Prostate gland (tissue), 2 donors: ENCODE data around the gene DCC. TPM values are rescaled to one million over a fixed set of nuclear protein-coding genes. Genes with fewer than 3 reads are reported as not detected.

Experiments used
- DNase-seq: peaks from one replicate; pipeline ENCODE4 v3.0.0-alpha.2; 2019; ENCODE audit warnings: low spot score
- H3K27ac ChIP-seq, 2 donors: fragments of 200-600 bp; sonication (generic); 2 replicates each; pipeline ENCODE4 v1.5.1; 2017 to 2019
- H3K27me3 ChIP-seq: fragments of 200-600 bp; sonication (generic); replicated peaks from 2 replicates; pipeline ENCODE4 v1.5.1; 2019; ENCODE audit not compliant: insufficient read depth
- H3K36me3 ChIP-seq, 2 donors: fragments of 200-600 bp; sonication (generic); 1 replicate in 1 of 2; 2 replicates in 1 of 2; pipeline versions ENCODE4 v1.5.1 to v1.8.1; 2017 to 2019
- H3K4me1 ChIP-seq: fragments of 200-600 bp; sonication (generic); replicated peaks from 2 replicates; pipeline ENCODE4 v1.5.1; 2019
- H3K4me3 ChIP-seq, 2 donors: fragments of 200-600 bp; sonication (generic); 2 replicates each; pipeline ENCODE4 v1.5.1; 2017 to 2019
- H3K9me3 ChIP-seq: fragments of 200-600 bp; sonication (generic); 2 replicates; pipeline ENCODE4 v1.5.1; 2017
- POLR2A ChIP-seq: fragments of 450-650 bp; IDR thresholded peaks from one replicate; pipeline ENCODE4 v1.6.1; 2016; ENCODE audit warnings: antibody characterized with exemption, mild to moderate bottlenecking
- POLR2AphosphoS5 ChIP-seq: sonication (generic); formaldehyde crosslinking; IDR thresholded peaks from one replicate; pipeline ENCODE4 v1.6.1; 2017; ENCODE audit warnings: antibody characterized with exemption
- WGBS: methylation state at CpG from one replicate; pipeline ENCODE4 v1.1.5; 2018; 5-methylcytosine and 5-hydroxymethylcytosine counted together
- intact Hi-C: fragments of 100-400 bp; cut with DNase I; formaldehyde crosslinking; loops from one replicate; pipeline ENCODE4 v1.14.2; 2022
- total RNA-seq, 2 donors: library from RNA; depleted of rRNA; stranded (reverse); fragments of >200 nt; gene quantifications; one replicate each; pipeline ENCODE4 v1.1.0, GENCODE V29; 2016
- TF ChIP-seq, protein P1 (sequence below), 4 experiments: fragments of 200-600 bp in 2 of 4; fragments of 450-650 bp in 2 of 4; sonication (generic) in 2 of 4; IDR thresholded peaks; 1 replicate in 3 of 4; 2 replicates in 1 of 4; pipeline ENCODE4 v1.5.1; 2016 to 2019; ENCODE audit warnings: antibody characterized with exemption in 4 of 4, mild to moderate bottlenecking in 2 of 4, moderate library complexity in 2 of 4

DCC gene
- total RNA-seq, 2 donors from 2014 or later: 0.55 to 3.7 TPM

- intact Hi-C loops: no loop called here
- TF ChIP-seq POLR2AphosphoS5: no peak
- no peak for TF ChIP-seq POLR2A
- TF ChIP-seq, protein P1, sequence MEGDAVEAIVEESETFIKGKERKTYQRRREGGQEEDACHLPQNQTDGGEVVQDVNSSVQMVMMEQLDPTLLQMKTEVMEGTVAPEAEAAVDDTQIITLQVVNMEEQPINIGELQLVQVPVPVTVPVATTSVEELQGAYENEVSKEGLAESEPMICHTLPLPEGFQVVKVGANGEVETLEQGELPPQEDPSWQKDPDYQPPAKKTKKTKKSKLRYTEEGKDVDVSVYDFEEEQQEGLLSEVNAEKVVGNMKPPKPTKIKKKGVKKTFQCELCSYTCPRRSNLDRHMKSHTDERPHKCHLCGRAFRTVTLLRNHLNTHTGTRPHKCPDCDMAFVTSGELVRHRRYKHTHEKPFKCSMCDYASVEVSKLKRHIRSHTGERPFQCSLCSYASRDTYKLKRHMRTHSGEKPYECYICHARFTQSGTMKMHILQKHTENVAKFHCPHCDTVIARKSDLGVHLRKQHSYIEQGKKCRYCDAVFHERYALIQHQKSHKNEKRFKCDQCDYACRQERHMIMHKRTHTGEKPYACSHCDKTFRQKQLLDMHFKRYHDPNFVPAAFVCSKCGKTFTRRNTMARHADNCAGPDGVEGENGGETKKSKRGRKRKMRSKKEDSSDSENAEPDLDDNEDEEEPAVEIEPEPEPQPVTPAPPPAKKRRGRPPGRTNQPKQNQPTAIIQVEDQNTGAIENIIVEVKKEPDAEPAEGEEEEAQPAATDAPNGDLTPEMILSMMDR (IDR thresholded peaks at IDR 0.05): no peak
- Histone ChIP-seq H3K4me3 (no peak overlapping the region), H3K27me3 (no peaks in the 10 kb centered on the region), H3K27ac (no peak overlapping the region), H3K4me1 (no peaks in the 10 kb centered on the region), H3K9me3 (no peaks in the 10 kb centered on the region), H3K36me3 (no peaks in the 10 kb centered on the region)
- 74% methylated on average over 6 of the region's 6 CpGs for WGBS
- no peak for DNase-seq
Measured at GRCh38 chr18:52992041-52992440, 652.0 kb downstream of the DCC start.

DNA sequence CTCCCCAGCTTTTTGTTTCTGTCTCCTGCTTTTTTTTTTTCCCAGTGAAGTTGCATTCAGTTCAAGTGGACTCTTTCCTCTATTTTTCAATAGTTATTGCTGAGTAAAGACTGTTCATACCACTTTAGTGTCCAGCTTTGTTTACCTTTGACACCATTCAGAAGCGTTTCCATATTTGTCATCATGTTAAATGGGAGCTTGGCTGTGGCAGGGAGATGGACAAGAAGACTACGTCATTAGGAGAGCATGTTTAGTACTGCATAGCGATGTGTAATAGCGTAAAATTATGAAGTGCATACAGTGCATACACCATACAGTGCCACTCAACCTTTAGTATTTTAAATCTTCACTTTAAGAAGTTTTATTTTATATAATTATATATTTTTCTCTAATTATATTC, 655.9 kb downstream of the DCC start:
- WGBS: 83% methylated on average over 4 of the region's 4 CpGs
- intact Hi-C loops: no loop called here
- H3K4me1 ChIP-seq: no peaks in the 10 kb centered on the region
- no peaks in the 10 kb centered on the region for H3K9me3 ChIP-seq
- no peak for TF ChIP-seq POLR2AphosphoS5
- TF ChIP-seq, protein P1 (IDR thresholded peaks at IDR 0.05): no peak
- no peak for TF ChIP-seq POLR2A
- H3K27ac ChIP-seq: no peak overlapping the region
- H3K4me3 ChIP-seq: no peak overlapping the region
- no peaks in the 10 kb centered on the region for H3K36me3 ChIP-seq
- no peaks in the 10 kb centered on the region for H3K27me3 ChIP-seq
- DNase-seq: no peak

DNA sequence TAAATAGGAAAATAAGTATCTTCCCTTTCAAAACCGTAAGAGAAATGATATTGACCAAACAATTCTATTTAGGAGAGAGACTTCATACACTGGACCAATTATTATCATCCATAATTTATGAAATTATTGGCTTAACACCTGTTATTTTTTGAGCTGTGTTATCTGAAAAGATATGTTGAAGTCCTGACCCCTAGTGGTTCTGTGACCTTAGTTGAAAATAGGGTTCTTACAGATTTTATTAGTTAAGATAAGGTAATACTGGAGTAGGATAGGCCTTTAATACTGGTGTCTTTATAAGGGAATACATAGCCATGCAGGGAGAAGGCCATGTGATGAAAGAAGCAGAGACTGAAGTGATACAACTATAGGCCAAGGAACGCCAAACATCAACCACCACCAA, 659.6 kb downstream of the DCC start:
- no peaks in the 10 kb centered on the region for H3K9me3 ChIP-seq
- TF ChIP-seq POLR2A: no peak
- no peak for TF ChIP-seq POLR2AphosphoS5
- TF ChIP-seq, protein P1 (IDR thresholded peaks at IDR 0.05): no peak
- H3K4me3 ChIP-seq: no peak overlapping the region
- H3K27me3 ChIP-seq: no peaks in the 10 kb centered on the region
- DNase-seq: no peak
- H3K36me3 ChIP-seq: no peaks in the 10 kb centered on the region
- no peak overlapping the region for H3K27ac ChIP-seq
- intact Hi-C loops: no loop called here
- H3K4me1 ChIP-seq: no peaks in the 10 kb centered on the region
- 95% methylated on average over 2 of the region's 2 CpGs for WGBS

DNA sequence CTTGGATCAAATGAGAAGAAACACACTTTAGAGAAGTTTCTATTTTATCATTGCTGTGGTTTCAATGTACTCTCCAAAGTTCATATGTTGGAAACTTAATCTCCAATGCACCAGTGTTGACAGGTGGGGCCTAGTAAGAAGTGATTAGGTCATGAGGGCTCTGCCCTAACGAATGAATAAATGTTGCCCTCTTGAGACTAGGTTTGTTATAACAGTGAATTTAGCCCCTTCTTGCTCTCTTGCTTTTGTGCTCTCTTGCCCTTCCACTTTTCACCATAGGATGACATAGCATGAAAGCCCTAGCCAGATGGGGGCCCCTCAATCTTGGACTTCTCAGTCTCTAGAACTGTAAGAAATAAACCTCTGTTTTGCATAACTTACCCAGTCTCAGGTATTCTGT, 664.8 kb downstream of the DCC start:
- H3K4me1 ChIP-seq: no peaks in the 10 kb centered on the region
- intact Hi-C loops: no loop called here

GRCh38 chr18:53018791-53019190, 678.8 kb downstream of the DCC start:
- TF ChIP-seq, protein P1 (IDR thresholded peaks at IDR 0.05): no peak
- TF ChIP-seq POLR2A (no peak), POLR2AphosphoS5 (no peak)
- Histone ChIP-seq H3K27me3 (no peaks in the 10 kb centered on the region), H3K36me3 (no peaks in the 10 kb centered on the region), H3K4me3 (no peak overlapping the region), H3K9me3 (no peaks in the 10 kb centered on the region), H3K4me1 (no peaks in the 10 kb centered on the region), H3K27ac (no peak overlapping the region)
- 73% methylated on average over 2 of the region's 2 CpGs for WGBS
- intact Hi-C loops: no loop called here
- no peak for DNase-seq

More for the DNA sequence above, 664.8 kb downstream of the DCC start:
- WGBS: 42% methylated on average over 1 of the region's 1 CpG
- H3K9me3 ChIP-seq: no peaks in the 10 kb centered on the region
- H3K27me3 ChIP-seq: no peaks in the 10 kb centered on the region
- no peak for DNase-seq
- H3K36me3 ChIP-seq: no peaks in the 10 kb centered on the region
- TF ChIP-seq, protein P1 (IDR thresholded peaks at IDR 0.05): no peak
- no peak for TF ChIP-seq POLR2A
- TF ChIP-seq POLR2AphosphoS5: no peak
- no peak overlapping the region for H3K4me3 ChIP-seq
- H3K27ac ChIP-seq: no peak overlapping the region
